OCI-LY3 (cell line): ENCODE measurements around the gene MMD2.
"Not testable (repeated sequence)": the region's sequence is repeated elsewhere in the genome, so short reads cannot be mapped to it uniquely, and the experiment has no call there.

Experiments
- CTCF ChIP-seq: fragments of 200-600, 300-600 bp; sonication (generic); IDR thresholded peaks from 2 replicates; pipeline ENCODE4 v1.5.1; 2014; ENCODE audit warnings: antibody characterized with exemption, low read length, low read depth
- EZH2phosphoT487 ChIP-seq: fragments of 200-600 bp; shearing (Covaris generic); IDR thresholded peaks from 2 replicates; pipeline ENCODE4 v1.6.1; 2018; ENCODE audit warnings: antibody characterized with exemption, mixed run types, low read depth

- not testable (repeated sequence) for TF ChIP-seq EZH2phosphoT487, CTCF
Observed at GRCh38 chr7:4891522-4891921, 67.5 kb downstream of the MMD2 start.
